Heart left ventricle (tissue), 16 donors: ENCODE measurements around the gene SIGLEC15. TPM values are rescaled to one million over a fixed set of nuclear protein-coding genes. Genes with fewer than 3 reads are reported as not detected.
A peak's percentile ranks its signal among the peaks of the same experiment; 100 is the strongest.

ENCODE experiments used
- ATAC-seq, 4 donors: fragments of 200-7000 bp; cut with Tn5 transposase; one replicate each; pipeline ENCODE4 v1.9.1; 2020 to 2022; ENCODE audit warnings: moderate library complexity in 4 of 4, mild to moderate bottlenecking in 3 of 4, moderate number of reproducible peaks in 1 of 4
- DNase-seq, 5 donors: peaks; one replicate each; pipeline ENCODE4 v3.0.0-alpha.2; 2020
- H3K27ac ChIP-seq, 12 donors: fragments of 200-600 bp; sonication (generic) in 4 of 12; one replicate each; pipeline versions ENCODE4 v1.5.0 to v1.8.0; 2016 to 2022; ENCODE audit warnings: mild to moderate bottlenecking in 2 of 12
- H3K27me3 ChIP-seq, 9 donors: fragments of 200-600 bp; sonication (generic) in 2 of 9; one replicate each; pipeline versions ENCODE4 v1.5.1 to v1.8.0; 2016 to 2022; ENCODE audit warnings: mild to moderate bottlenecking in 3 of 9
- H3K36me3 ChIP-seq, 9 donors: fragments of 200-600 bp; sonication (generic) in 2 of 9; one replicate each; pipeline versions ENCODE4 v1.5.0 to v1.8.0; 2018 to 2022; ENCODE audit warnings: mild to moderate bottlenecking in 2 of 9
- H3K4me1 ChIP-seq, 12 donors: fragments of 200-600 bp; sonication (generic) in 4 of 12; one replicate each; pipeline versions ENCODE4 v1.5.0 to v1.8.0; 2016 to 2022; ENCODE audit warnings: mild to moderate bottlenecking in 3 of 12
- H3K4me3 ChIP-seq, 12 donors: fragments of 200-600 bp; sonication (generic) in 4 of 12; one replicate each; pipeline versions ENCODE4 v1.5.0 to v1.8.0; 2017 to 2022; ENCODE audit warnings: mild to moderate bottlenecking in 9 of 12, moderate library complexity in 4 of 12
- H3K9me3 ChIP-seq, 12 donors: fragments of 200-600 bp; sonication (generic) in 4 of 12; one replicate each; pipeline versions ENCODE4 v1.5.0 to v1.8.0; 2016 to 2022; ENCODE audit warnings: mild to moderate bottlenecking in 1 of 12
- POLR2A ChIP-seq, 2 donors: fragments of 450-650 bp; IDR thresholded peaks; one replicate each; pipeline ENCODE4 v1.6.1; 2017; ENCODE audit warnings: antibody characterized with exemption in 2 of 2, mild to moderate bottlenecking in 2 of 2, moderate library complexity in 2 of 2
- WGBS, 4 donors: extraction: QIAGEN DNeasy Blood & Tissue Kit in 2 of 4; methylation state at CpG; one replicate each; pipeline versions ENCODE4 v1.1.5 to v1.1.7; 2013 to 2018; 5-methylcytosine and 5-hydroxymethylcytosine counted together
- intact Hi-C, 10 donors: fragments of 100-400 bp; cut with DNase I; formaldehyde crosslinking; loops; one replicate each; pipeline versions ENCODE4 v1.11.1 to v1.14.2; 2022
- polyA plus RNA-seq, 2 donors: library from polyadenylated mRNA; stranded (reverse); fragments of 200-250 nt; gene quantifications; one replicate each; pipeline ENCODE4 v1.2.3, GENCODE V29; 2013
- total RNA-seq, 9 donors: library from RNA; depleted of rRNA in 2 of 9; stranded (reverse); fragments of >200 nt in 2 of 9; fragmentation: NEBNext Ultra II Directional in 3 of 9; extraction: Animal tissue kit (Norgen Biotek cat#: 25700) in 3 of 9; gene quantifications; one replicate each; pipeline versions ENCODE4 v1.1.0 to v1.2.4, GENCODE V29; 2016 to 2023
- TF ChIP-seq, protein P1 (sequence below), 12 donors: fragments of 200-600 bp; sonication (generic) in 4 of 12; IDR thresholded peaks; one replicate each; pipeline versions ENCODE4 v1.5.0 to v1.8.0; 2018 to 2022; ENCODE audit warnings: antibody characterized with exemption in 12 of 12, mild to moderate bottlenecking in 5 of 12
- donor health status: ischemic (EF 13 %, LVEDD 7.1; RV severe dilation, severe dysfunction).
- donor health status: healthy with polysubstance abuse.
- donor health status: DM: no; HTN: yes; CAD: no.
- donor health status: DM: no; HTN: no; CAD: no.
- donor health status: ischemic (EF 25% LVEDD 6.9; RV normal size, moderate dysfunction).
- donor health status: ischemic (EF 25% LVEDD 5.7; RV mildly dilated, moderate dysfunction).
- donor health status: healthy.
- donor health status: DM: yes; HTN: yes; CAD: no.
- donor health status: ischemic (EF 35%, LVEDD 5.7; RV mildly dilated, moderate dysfunction).
- donor health status: nonischemic (EF 11% LVEDD 7.7; RV severe dilation, severe dysfunction).
- donor health status: DM: yes; HTN: yes; CAD: no.
- donor health status: PGD.
- donor health status: ischemic (EF 29% LVEDD 5.4; RV normal size, mild dysfunction).
- donor health status: nonischemic (EF 23%, LVEDD 6.1; RV moderate dilation, normal function).

The SIGLEC15 gene
- total and polyA plus RNA-seq, 11 donors = 0.08 to 0.77 (median 0.38) TPM; not detected in 4

DNA sequence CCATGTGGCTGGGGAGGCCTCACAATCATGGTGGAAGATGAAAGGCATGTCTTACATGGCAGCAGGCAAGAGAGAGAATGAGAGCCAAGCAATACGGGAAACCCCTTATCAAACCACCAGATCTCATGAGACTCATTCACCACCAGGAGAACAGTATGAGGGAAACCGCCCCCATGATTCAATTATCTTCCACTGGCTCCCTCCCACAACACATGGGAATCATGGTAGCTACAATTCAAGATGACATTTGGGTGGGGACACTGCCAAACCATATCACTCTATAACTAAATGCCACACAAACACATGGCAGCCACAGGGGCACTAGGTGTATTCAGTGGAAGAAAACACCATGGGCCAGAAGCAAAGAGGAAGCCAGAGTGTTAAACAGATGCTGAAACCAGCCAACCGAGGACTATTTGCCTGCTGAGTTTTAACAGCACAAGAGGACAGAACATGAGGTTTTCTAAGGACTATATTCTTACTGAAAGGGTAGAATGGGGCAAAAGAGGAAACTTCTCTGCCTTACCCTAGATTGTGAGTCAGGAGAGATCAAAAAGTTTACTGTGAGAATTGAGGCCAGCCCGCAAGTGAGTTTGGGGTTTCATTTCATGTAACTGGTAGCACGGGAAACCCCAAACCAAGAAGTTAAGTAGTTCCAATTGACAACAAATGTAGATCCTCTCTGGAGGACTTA is 49.2 kb downstream of the SIGLEC15 start:
- 77 to 86% (median 83%) methylated on average over 5 of the region's 5 CpGs for WGBS, 4 donors
- intact Hi-C loops = loop anchor here in 1 of 10 donors (5.0 kb wide), 1 partner anchor 182 kb away; no protein-coding TSS in a partner anchor

DNA sequence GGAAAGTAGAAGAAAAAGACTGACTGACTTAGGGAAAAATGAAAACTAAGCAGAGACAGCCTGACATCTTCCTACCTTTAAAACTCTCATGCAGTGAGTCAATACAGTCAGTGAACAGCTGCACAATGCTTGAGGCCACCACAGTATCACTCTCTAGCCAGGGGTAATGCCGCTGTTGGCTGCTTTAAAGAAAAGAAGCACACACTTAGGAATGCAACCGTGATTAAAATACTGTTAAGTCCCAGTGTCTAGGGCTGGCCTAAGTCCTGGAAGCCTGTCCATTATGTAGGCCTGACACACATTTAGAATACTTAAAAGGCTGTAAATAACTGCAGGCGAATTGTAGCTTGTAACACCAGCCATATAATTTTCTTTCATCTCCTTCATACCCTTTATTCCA is 50.7 kb downstream of the SIGLEC15 start:
- Histone ChIP-seq H3K36me3 (peaks cover 3 to 89% (median 80%) of the 10 kb centered on the region in 9 donors), H3K4me1 (peaks cover 0 to 6% (median 2%) of the 10 kb centered on the region in 12 donors), H3K27ac (no peak overlapping the region), H3K4me3 (no peak overlapping the region), H3K9me3 (no peaks in the 10 kb centered on the region), H3K27me3 (no peaks in the 10 kb centered on the region)
- intact Hi-C loops = loop anchor here in 1 of 10 donors (5.0 kb wide), 1 partner anchor 184 kb away; no protein-coding TSS in a partner anchor
- TF ChIP-seq, protein P1, sequence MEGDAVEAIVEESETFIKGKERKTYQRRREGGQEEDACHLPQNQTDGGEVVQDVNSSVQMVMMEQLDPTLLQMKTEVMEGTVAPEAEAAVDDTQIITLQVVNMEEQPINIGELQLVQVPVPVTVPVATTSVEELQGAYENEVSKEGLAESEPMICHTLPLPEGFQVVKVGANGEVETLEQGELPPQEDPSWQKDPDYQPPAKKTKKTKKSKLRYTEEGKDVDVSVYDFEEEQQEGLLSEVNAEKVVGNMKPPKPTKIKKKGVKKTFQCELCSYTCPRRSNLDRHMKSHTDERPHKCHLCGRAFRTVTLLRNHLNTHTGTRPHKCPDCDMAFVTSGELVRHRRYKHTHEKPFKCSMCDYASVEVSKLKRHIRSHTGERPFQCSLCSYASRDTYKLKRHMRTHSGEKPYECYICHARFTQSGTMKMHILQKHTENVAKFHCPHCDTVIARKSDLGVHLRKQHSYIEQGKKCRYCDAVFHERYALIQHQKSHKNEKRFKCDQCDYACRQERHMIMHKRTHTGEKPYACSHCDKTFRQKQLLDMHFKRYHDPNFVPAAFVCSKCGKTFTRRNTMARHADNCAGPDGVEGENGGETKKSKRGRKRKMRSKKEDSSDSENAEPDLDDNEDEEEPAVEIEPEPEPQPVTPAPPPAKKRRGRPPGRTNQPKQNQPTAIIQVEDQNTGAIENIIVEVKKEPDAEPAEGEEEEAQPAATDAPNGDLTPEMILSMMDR (IDR thresholded peaks at IDR 0.05) = no peak
- TF ChIP-seq POLR2A (IDR thresholded peaks at IDR 0.05) = no peak
- ATAC-seq (no peak), DNase-seq (no peak)
- 91 to 95% (median 94%) methylated on average over 3 of the region's 3 CpGs for WGBS, 4 donors

More for the DNA sequence above, 49.2 kb downstream of the SIGLEC15 start:
- Histone ChIP-seq H3K27ac (no peak overlapping the region), H3K27me3 (no peaks in the 10 kb centered on the region), H3K9me3 (no peaks in the 10 kb centered on the region), H3K36me3 (peaks cover 3 to 97% (median 90%) of the 10 kb centered on the region in 9 donors), H3K4me3 (no peak overlapping the region), H3K4me1 (no peaks in the 10 kb centered on the region)
- ATAC-seq (no peak), DNase-seq (no peak)
- TF ChIP-seq, protein P1 (IDR thresholded peaks at IDR 0.05) = no peak
- no peak for TF ChIP-seq POLR2A (IDR thresholded peaks at IDR 0.05)

DNA sequence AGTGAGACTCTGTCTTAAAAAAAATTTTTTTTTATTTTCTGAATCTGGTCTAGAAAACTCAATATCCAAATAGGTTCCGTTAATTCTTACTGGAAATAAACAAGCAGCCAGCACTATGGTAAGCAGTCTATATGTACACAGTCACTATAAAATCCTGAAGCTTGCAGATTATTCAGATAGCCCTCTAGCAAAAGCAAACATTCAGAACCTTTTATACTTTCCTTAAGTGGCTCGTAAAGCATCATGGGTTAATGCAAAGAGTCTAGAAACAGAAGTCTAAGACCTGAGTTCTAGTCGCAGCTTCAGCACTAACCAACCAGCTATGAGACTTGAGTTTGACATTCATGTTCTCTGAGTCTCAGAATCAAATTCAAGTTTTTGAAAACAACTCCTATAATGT is 51.9 kb downstream of the SIGLEC15 start:
- 96 to 98% (median 97%) methylated on average over 3 of the region's 3 CpGs for WGBS, 4 donors

DNA sequence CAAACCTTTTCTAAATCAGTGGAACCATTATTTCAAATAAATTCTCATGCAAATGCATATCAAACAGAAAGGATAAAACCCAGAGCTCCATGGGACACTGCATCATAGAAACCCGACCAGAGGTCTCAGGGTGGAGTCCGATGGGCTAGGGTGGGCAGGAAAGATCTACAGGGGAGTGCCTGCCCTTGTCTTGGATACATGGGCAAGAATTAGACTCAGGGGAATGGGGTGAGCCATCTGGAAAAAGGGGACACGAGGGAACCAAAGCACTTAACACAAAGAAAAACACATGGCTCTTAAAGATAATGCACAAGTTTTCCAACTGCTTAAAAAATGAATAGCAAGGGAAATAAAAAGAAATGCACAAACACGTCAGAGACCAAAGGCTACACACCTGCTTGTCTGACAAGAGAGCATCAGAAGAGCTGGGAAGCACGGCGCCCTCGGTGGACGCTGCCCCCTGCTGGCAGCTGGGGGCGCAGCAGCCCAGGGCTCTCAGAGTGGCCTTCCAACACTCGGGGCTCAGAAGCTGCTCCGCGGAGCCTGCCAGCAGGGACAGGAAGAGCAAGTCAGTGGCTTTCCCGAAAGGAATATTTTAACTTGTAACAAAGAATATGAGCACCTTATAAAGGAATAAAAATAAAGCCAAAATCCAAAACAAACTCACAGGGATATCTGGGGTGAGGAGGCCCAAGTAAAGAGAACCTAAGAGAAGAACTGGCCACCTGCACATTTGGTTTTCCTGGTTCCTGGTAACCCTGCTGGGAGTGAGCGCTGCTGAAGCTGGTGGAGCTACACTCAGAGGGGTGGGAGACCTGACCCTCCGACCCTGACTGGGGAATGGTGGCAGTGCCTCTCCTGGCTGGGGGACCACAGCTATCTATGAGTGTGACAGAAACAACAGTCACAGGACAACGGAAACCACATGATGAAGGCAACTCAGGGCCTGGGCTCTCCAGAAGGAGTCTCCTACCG is 54.5 kb downstream of the SIGLEC15 start:
- TF ChIP-seq, protein P1 (IDR thresholded peaks at IDR 0.05) = peak; percentile 98 to 100 (median 99)
- TF ChIP-seq POLR2A (IDR thresholded peaks at IDR 0.05) = no peak
- Histone ChIP-seq H3K4me1 (peaks cover 0 to 6% (median 2%) of the 10 kb centered on the region in 12 donors), H3K27ac (no peak overlapping the region), H3K4me3 (no peak overlapping the region), H3K36me3 (peaks cover 3 to 94% (median 81%) of the 10 kb centered on the region in 9 donors), H3K27me3 (no peaks in the 10 kb centered on the region), H3K9me3 (no peaks in the 10 kb centered on the region)
- 36 to 40% (median 39%) methylated on average over 16 to 17 of the region's 17 CpGs for WGBS, 4 donors
- ATAC-seq = peak; percentile 81 to 95 (median 92)
- intact Hi-C loops = loop anchor here (1.0 to 10.0 kb wide), 8 partner anchors 95 to 215 kb away; no protein-coding TSS in a partner anchor
- DNase-seq = peak; percentile 64 to 87 (median 68)

More for the DNA sequence above, 51.9 kb downstream of the SIGLEC15 start:
- H3K9me3 ChIP-seq = no peaks in the 10 kb centered on the region
- DNase-seq (no peak), ATAC-seq (no peak)
- intact Hi-C loops = loop anchor here in 1 of 10 donors (5.0 kb wide), 1 partner anchor 185 kb away; no protein-coding TSS in a partner anchor
- H3K27ac ChIP-seq = no peak overlapping the region
- H3K4me3 ChIP-seq = no peak overlapping the region
- no peak for TF ChIP-seq POLR2A (IDR thresholded peaks at IDR 0.05)
- H3K4me1 ChIP-seq = peaks cover 0 to 6% (median 2%) of the 10 kb centered on the region in 12 donors
- peaks cover 3 to 92% (median 81%) of the 10 kb centered on the region in 9 donors for H3K36me3 ChIP-seq
- no peaks in the 10 kb centered on the region for H3K27me3 ChIP-seq
